T47D (cell line): ENCODE measurements around the gene WNT7A.

Source experiments
- DNase-seq, 2 experiments: peaks; one replicate each; pipeline versions ENCODE4 v3.0.0 to v3.0.0-alpha.2; 2011 to 2012; ENCODE audit warnings: low read depth in 1 of 2, low spot score in 1 of 2
- JUND ChIP-seq: IDR thresholded peaks from 2 replicates; pipeline ENCODE4 v1.6.1; 2012; ENCODE audit warnings: low read depth
- in situ Hi-C: cut with HindIII; loops from 2 replicates; pipeline ENCODE4 v1.10.0; 2016; ENCODE audit warnings: low sequenced_read_pairs, low pct_unique_long_range_greater_than_20kb

WNT7A gene

DNA sequence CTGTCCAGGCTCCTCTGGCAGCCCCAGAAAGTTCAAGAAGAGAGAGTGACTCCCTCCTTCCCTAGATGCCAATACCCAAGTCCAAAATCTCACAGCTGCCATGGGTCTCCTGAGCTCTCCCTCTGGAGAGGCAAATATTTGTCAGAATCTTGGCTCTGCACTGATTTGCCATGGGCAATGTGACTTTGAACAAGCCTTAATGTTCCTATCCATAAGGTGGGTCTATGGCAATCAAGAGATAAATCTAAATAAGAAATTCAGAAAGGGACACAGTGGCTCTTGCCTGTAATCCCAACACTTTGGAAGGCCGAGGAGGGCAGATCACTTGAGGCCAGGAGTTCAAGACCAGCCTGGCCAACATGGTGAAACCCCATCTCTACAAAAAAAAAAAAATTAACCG, 12.4 kb upstream of the WNT7A start:
- no peak for TF ChIP-seq JUND
- in situ Hi-C loops: no loop called here
- no peak for DNase-seq

DNA sequence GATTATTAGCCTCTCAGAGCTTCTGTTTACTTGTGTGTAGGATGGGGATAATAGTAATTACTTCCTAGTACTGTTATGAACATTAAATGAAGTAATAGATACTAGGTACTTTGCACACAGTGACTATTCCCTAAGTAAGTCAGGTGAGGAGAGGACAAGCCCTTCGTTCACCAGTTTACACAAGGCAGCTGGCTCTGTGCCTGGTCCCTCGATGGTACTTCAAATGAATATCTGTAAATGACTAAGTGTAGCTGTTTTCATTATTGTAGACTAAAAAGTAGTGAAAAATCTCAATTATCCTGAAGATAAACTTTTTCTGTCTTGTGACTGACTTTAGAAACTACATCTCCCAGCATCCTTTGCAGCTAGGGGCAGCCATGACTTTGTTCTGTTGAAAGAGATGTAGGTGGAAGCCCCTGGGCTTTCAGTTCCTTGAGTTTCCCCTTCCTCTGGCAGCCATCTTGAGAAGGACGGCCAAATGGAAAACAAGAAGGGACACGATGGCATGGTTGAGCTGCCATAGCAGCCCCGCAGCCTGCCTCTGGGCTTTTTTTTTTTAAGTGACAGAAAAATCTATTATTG, 11.7 kb upstream of the WNT7A start:
- no peak for TF ChIP-seq JUND
- DNase-seq: peak; percentile 54 to 56
- in situ Hi-C loops: no loop called here

DNA sequence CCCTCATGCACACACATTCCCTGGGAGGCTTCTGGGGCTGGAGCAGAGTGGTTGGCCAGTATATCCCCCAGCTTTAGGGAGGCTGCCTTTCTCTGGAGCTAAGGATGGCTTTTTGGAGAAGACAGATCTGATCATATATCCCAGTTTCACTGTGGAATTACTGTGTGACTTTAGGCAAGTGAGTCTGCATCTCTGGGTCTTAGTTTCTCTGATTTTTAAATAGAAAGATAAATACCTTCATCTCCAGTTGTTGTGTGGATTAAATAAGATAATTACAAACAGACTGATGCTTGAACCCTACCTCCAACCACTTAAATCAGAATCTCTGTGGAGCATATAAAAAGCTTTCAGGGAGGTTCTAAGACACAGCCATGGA, 11.1 kb upstream of the WNT7A start:
- DNase-seq: no peak
- in situ Hi-C loops: no loop called here
- TF ChIP-seq JUND: no peak

DNA sequence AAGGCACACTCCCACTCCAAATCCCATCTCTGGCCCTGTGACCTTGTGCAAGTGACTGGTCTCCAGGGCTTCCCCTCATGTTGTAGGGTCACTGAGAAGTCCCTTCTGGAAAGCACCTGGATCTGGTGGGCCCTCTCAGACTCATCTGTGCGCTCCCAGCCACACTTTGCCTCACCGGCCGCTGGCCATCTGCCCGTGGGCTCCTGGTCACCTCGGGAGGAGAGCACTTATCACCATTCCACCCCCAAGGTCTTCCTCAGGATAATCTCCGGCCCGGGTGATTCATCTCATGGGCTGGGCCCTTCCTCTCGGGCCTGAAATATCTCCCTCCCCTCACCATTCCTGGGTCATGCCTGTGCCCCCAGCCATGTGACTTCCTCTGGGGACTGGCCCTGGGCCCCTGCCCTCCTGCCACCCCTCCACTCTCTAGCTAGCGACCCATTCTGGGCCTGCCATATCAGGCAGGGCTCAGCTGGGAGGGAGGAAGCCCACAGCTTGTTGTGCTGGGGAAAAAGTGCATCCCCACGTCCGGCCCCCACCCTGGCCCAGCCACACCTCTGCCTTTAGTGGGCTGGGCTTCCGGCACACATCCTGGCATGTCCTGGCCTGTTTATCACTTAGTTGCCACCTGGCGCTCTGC, 10.6 kb upstream of the WNT7A start:
- DNase-seq: no peak
- TF ChIP-seq JUND: no peak
- in situ Hi-C loops: no loop called here

DNA sequence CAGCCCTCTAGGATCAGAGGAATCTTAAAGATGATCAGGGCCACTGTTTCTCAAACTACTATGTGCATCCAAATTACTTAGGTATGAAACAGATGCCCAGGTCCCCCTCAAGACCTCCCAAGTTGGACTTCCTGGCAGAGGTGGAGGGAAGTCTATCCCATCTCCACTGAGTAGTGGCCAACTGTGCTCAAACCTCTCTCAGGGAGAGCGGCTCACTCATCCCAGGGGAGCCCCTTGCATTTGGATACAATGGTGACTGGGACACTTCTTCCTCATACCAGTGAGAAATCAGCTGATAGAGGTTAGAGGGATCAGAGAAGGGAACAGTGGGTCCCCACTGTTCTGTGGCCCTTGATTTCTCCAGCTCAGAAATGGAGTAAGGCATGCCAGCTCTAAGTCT, 8.7 kb upstream of the WNT7A start:
- TF ChIP-seq JUND: no peak

DNA sequence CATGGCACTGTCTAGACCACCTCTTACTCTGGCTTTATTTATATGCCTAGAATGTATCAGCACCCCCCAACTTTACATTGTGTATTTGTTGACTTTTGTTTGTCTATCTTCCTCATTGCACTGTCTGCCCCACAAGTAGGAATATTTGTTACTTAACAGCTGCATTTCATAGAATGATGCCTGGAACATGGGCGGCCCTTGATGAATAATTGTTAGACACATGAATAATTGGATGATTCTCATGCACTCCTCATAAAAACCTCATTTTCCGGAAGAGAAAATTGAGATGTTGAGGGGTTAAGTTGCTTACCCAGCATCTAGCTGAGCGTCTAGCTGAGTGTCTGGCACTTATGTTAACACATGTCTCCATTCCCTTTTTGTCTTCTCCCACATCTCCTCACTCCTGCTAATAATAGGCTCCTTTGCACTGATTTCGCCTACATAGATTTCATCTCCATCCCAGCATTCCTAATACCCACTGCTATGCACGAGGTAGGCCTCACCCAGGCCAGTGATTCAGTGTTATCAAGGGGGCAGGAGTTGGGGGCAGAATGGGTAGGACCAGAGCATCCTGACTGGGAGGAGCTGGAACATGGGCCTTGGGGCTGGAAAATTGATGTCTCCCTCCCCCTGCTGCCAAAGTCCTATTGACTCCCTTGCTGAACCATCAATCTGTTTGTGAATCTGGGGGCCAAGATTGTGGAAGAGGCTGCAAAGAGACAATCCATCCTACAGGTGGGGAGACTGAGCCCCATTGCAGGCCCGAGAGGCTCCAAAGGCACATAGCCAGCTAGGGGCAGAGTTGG, 7.8 kb upstream of the WNT7A start:
- in situ Hi-C loops: no loop called here
- no peak for DNase-seq
- no peak for TF ChIP-seq JUND

More for the DNA sequence above, 8.7 kb upstream of the WNT7A start:
- in situ Hi-C loops: no loop called here
- DNase-seq: no peak

- in situ Hi-C loops: no loop called here
- no peak for TF ChIP-seq JUND
- no peak for DNase-seq
Measured at GRCh38 chr3:13886593-13887129, 6.8 kb upstream of the WNT7A start.

- no peak for DNase-seq
- in situ Hi-C loops: no loop called here
- TF ChIP-seq JUND: no peak
Measured at GRCh38 chr3:13885704-13886010, 5.8 kb upstream of the WNT7A start.

GRCh38 chr3:13884851-13885703, 5.2 kb upstream of the WNT7A start:
- in situ Hi-C loops: no loop called here
- TF ChIP-seq JUND: no peak
- DNase-seq: peak; percentile 87 to 94

GRCh38 chr3:13883681-13884080, 3.8 kb upstream of the WNT7A start:
- TF ChIP-seq JUND: no peak
- in situ Hi-C loops: no loop called here
- no peak for DNase-seq

- TF ChIP-seq JUND: no peak
- no peak for DNase-seq
- in situ Hi-C loops: no loop called here
Measured at GRCh38 chr3:13882876-13883275, 3.0 kb upstream of the WNT7A start.
